Amniotic epithelial cell (primary cell): ENCODE data around the gene GMPPA.

Experiments
- DNase-seq: peaks from one replicate; pipeline ENCODE4 v3.0.0-alpha.2; 2010; ENCODE audit warnings: low read depth

GMPPA gene

DNA sequence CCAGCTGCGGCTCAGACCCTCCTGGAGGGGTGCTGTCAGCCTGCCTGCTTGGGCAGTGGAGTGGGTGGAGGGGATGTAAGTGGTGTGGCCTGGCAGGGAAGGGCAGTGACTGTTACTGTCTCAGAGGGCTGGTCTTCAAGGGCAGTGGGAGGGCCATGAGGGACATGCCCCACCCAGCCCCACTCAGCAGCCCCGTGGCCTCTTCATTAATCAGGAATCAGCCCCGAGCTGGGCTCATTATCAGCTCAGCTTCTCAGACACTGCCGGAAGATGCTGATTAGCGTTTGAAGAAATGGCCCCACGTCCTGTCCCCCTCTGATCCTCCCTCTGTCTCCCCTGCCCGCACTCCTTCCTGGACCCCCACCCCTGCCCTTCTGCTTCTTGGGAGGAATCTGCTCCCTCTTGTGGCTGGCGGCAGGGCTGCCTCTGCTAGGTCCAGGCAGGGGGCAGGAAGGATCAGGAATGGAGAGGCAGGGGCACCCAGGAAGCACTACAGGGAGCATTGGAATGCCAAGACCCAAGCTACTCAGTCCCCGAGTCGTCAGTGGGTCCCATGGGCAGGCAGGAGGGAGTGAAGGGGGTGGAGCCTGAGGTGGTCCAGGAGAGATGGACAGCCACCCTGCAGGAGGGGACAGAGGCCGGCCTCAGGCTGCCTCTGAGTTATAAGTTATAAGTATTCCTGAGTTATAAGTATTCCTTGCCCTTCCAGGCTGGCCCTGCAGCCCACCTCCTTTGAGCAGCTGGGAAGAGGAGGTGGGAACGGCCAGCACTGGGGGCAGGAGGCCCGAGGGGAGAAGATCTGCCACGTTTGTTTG is 22.6 kb downstream of the GMPPA start:
- peak; percentile 51 for DNase-seq

GRCh38 chr2:219522111-219523030 is 23.7 kb downstream of the GMPPA start:
- DNase-seq = peak; percentile 92

DNA sequence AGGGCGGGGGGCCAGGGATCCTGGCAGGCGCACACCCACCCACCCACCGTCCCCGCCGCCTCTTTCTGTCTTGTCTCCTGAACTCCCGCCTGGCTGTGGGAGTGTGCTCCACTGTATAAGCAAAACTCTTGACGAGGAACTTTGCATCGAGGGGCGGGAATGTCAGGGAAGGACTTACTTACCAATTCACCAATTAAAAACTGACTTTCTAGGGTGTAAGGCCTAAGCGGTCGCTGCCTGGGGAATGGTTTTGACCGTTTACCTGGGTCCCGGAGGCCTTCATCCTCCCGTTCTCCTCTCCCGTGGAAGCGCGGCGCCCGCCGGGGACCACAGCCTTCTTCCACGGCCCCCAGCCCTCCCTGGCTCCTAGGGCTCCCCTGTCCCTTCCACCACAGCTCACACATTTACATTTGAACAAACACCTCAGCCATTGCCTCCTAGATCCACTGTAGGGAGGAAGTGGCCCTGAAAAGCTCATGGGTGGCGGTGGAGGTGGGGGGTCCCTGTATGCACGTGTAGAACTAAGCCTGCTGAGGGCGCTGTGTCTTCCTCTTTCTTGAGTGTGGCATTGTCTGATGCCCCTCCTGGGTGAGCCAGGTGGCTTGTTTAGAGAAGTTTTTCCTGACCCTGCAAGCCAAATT is 24.5 kb downstream of the GMPPA start:
- DNase-seq = peak; percentile 41

DNA sequence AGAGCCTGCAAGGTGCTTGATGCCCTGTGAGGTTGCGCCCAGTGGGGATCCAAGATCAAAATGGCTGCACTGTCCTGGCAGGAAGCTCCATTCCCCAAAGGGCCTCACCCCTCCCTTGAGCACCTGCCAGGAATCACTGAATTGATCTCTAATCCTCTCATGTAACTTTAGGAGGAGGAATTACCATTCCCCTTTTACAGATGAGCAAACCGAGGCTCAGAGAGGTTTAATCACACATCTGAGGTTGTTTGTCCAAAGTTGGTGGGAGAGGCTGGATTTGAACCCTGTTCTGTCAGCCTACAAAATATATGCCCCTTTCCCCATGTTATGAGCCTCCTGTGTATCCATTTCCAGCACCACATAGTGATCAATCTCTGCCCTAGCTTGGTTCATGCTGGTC is 26.1 kb downstream of the GMPPA start:
- no peak for DNase-seq

GRCh38 chr2:219525533-219526232 is 27.0 kb downstream of the GMPPA start:
- DNase-seq = peak; percentile 86

GRCh38 chr2:219526320-219527075 is 27.8 kb downstream of the GMPPA start:
- DNase-seq = no peak

- DNase-seq = no peak
Measured at GRCh38 chr2:219527076-219527394, 28.3 kb downstream of the GMPPA start.

DNA sequence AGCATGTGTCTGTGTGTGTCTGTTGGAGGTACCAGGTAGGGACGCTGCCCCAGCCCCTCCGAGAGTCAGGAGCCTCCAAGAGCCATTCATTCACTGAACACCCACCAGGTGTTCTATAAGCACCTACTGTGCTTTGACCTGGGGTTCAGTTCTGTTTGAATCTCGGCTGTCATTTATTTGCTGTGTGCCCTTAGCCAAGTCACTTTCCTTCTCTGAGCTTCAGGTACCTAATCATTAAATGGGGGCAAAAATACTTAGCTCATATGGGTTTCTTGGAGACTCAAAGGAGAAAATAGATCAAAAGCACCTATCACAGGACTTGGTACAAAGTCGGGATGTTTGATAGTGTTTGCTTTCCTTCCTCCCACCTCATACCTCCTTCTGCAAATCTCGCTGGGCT is 28.8 kb downstream of the GMPPA start:
- no peak for DNase-seq

GRCh38 chr2:219530048-219530963 is 31.6 kb downstream of the GMPPA start:
- DNase-seq = peak; percentile 68

GRCh38 chr2:219531639-219532377 is 33.1 kb downstream of the GMPPA start:
- DNase-seq = no peak

DNA sequence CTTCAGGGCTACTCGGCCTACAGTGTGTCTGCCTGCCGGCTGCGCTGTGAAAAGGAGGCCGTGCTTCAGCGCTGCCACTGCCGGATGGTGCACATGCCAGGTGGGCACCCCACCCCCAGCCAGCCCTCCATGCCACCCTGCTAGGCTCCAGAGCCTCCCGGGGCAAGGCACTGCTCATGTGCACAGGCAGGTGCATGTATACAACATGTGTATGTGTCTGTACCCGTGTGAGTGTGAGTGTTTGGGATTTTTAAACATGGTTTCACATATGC is 33.6 kb downstream of the GMPPA start:
- no peak for DNase-seq

- DNase-seq = no peak
Measured at GRCh38 chr2:219533930-219534661, 35.4 kb downstream of the GMPPA start.

GRCh38 chr2:219536425-219536824 is 37.7 kb downstream of the GMPPA start:
- DNase-seq = no peak

DNA sequence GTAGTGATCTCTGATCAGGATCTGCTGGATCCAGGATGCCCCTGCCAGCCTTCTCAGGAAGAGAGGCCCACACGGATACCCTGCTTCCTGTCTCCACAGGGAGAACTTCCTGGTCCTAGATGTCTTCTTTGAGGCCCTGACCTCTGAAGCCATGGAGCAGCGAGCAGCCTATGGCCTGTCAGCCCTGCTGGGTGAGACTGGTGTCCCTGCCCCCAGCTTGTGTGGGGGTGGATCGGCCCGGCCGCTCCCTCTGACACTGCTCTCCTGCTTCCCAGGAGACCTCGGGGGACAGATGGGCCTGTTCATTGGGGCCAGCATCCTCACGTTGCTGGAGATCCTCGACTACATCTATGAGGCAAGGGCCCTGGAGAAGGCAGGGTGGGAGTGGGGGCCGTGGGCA is 38.3 kb downstream of the GMPPA start:
- DNase-seq = no peak

DNA sequence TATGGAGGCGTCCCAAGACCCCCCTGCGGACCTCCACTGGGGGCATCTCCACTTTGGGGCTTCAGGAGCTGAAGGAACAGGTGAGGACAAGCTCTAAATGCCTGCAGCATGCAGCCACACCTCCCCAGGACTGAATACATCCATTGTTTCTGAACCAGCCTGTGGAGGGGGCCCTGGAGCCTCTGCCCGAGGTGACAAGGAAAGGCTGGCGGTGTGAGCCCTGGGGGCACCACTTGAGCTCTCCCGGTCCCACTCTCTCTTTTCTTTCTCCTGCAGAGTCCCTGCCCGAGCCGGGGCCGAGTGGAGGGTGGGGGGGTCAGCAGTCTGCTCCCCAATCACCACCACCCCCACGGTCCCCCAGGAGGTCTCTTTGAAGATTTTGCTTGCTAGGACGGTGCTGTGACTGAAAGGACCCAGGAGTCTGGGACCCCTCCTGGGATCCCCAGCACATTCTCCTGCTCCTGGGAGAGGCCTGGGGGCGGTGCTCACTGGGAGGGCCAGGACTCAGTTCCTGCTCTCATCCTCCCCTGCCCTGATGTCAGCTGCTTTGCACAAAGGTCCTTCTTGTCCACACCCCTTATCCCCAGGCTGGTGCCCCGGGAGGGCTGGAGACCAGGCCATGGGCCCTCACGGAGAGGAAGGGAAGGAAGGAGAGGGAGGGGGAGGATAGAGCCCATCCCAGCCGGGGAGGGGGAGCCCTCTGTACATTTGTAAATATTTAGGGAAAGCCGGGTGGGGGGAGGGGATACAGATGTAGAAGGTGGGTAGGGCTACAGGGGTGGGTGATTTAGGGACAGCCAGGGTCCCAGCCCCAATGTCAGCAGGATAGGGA is 39.2 kb downstream of the GMPPA start:
- DNase-seq = no peak

DNA sequence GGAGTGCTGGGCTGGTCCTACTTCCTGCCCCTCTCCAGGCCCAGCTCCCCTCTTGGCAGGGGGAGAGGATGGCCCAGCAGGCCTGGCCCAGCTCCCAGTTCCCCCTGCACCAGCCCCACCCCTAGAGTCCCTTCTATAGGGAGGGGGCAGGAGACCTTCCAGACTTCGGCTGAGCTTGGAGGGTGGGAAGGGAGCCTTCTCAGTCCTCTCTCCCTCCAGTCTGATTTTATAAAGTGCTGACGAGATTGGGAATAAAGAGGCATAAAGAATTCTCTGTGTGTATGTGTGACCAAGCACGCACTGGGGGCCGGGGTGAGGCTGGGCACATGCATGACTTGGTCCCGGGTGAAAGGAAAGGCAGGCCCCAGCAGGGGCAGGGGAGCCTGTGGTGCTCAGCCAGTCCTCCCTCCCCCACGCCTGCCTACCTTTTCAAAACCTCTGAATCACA is 39.8 kb downstream of the GMPPA start:
- DNase-seq = peak; percentile 31

GRCh38 chr2:219538956-219539788 is 40.5 kb downstream of the GMPPA start:
- no peak for DNase-seq
